CD14-positive monocyte (primary cell): ENCODE data around the gene FBXL16. TPM values are rescaled to one million over a fixed set of nuclear protein-coding genes. Genes with fewer than 3 reads are reported as not detected.

Experiments used
- DNase-seq, 3 donors: peaks; one replicate each; pipeline ENCODE4 v3.0.0-alpha.2; 2011 to 2022
- H2AFZ ChIP-seq: 2 replicates; pipeline ENCODE4 v1.6.0; 2012; ENCODE audit warnings: mild to moderate bottlenecking, low read depth, low read length, inconsistent platforms; ENCODE audit not compliant: insufficient read depth, poor library complexity, severe bottlenecking
- H3K27ac ChIP-seq, 2 donors: 1 replicate in 1 of 2; 2 replicates in 1 of 2; pipeline ENCODE4 v1.5.1; 2012 to 2013; ENCODE audit warnings: low read length in 2 of 2, control low read depth in 1 of 2, inconsistent platforms in 1 of 2, low read depth in 1 of 2, mild to moderate bottlenecking in 1 of 2
- H3K27me3 ChIP-seq, 2 donors: one replicate each; pipeline versions ENCODE4 v1.6.0 to v1.6.1; 2011 to 2013; ENCODE audit warnings: low read length in 2 of 2; ENCODE audit not compliant: control insufficient read depth in 2 of 2, insufficient read depth in 2 of 2
- H3K36me3 ChIP-seq, 2 donors: replicated peaks in 1 of 2; 1 replicate in 1 of 2; 2 replicates in 1 of 2; pipeline versions ENCODE4 v1.5.1 to v1.6.1; 2012 to 2013; ENCODE audit warnings: low read length in 2 of 2, control low read depth in 1 of 2, inconsistent platforms in 1 of 2, mild to moderate bottlenecking in 1 of 2; ENCODE audit not compliant: insufficient read depth in 2 of 2, control insufficient read depth in 1 of 2
- H3K4me1 ChIP-seq, 2 donors: 1 replicate in 1 of 2; 2 replicates in 1 of 2; pipeline versions ENCODE4 v1.5.1 to v1.6.1; 2012 to 2013; ENCODE audit warnings: low read length in 2 of 2, control low read depth in 1 of 2, inconsistent platforms in 1 of 2, mild to moderate bottlenecking in 1 of 2, moderate library complexity in 1 of 2; ENCODE audit not compliant: insufficient read depth in 2 of 2, control insufficient read depth in 1 of 2
- H3K4me2 ChIP-seq: replicated peaks from 2 replicates; pipeline ENCODE3; 2012; ENCODE audit warnings: low read length, moderate library complexity, mild to moderate bottlenecking; ENCODE audit not compliant: poor library complexity, severe bottlenecking; ENCODE audit errors: extremely low read depth
- H3K4me3 ChIP-seq, 3 experiments: fragments of 200-600 bp in 1 of 3; sonication (generic) in 1 of 3; replicated peaks in 1 of 3; 1 replicate in 2 of 3; 2 replicates in 1 of 3; pipeline ENCODE4 v1.5.1; 2011 to 2013; ENCODE audit warnings: low read length in 3 of 3, mild to moderate bottlenecking in 3 of 3, control low read depth in 2 of 3, low read depth in 2 of 3, inconsistent platforms in 1 of 3, moderate library complexity in 1 of 3
- H3K79me2 ChIP-seq: 2 replicates; pipeline ENCODE4 v1.6.0; 2012; ENCODE audit warnings: mild to moderate bottlenecking, control low read depth, inconsistent platforms, low read length, moderate library complexity; ENCODE audit not compliant: insufficient read depth
- H3K9ac ChIP-seq: 2 replicates; pipeline ENCODE4 v1.6.0; 2017; ENCODE audit warnings: low read length, mild to moderate bottlenecking; ENCODE audit not compliant: insufficient read depth, poor library complexity, severe bottlenecking
- H3K9me3 ChIP-seq, 2 donors: replicated peaks in 1 of 2; 1 replicate in 1 of 2; 2 replicates in 1 of 2; pipeline versions ENCODE4 v1.5.1 to v1.6.1; 2012 to 2013; ENCODE audit warnings: low read length in 2 of 2, control low read depth in 1 of 2; ENCODE audit not compliant: control insufficient read depth in 1 of 2, insufficient read depth in 1 of 2
- H4K20me1 ChIP-seq: 2 replicates; pipeline ENCODE4 v1.6.0; 2012; ENCODE audit warnings: mild to moderate bottlenecking, low read length, control low read depth, moderate library complexity; ENCODE audit not compliant: insufficient read depth
- H3K27ac Mint-ChIP-seq, 7 donors: one replicate each; pipeline ENCODE4 v1.8.0; 2020; ENCODE audit warnings: mild to moderate bottlenecking in 7 of 7, mixed read lengths in 7 of 7, moderate library complexity in 6 of 7, inconsistent platforms in 2 of 7
- H3K27me3 Mint-ChIP-seq, 3 donors: one replicate each; pipeline ENCODE4 v1.8.0; 2021 to 2022; ENCODE audit warnings: low read depth in 3 of 3, mild to moderate bottlenecking in 3 of 3, mixed read lengths in 3 of 3, moderate library complexity in 3 of 3, inconsistent platforms in 1 of 3
- H3K36me3 Mint-ChIP-seq, 2 donors: one replicate each; pipeline ENCODE4 v1.8.0; 2020; ENCODE audit warnings: mixed read lengths in 2 of 2, inconsistent platforms in 1 of 2, mild to moderate bottlenecking in 1 of 2
- H3K4me1 Mint-ChIP-seq: one replicate; pipeline ENCODE4 v1.8.0; 2020; ENCODE audit warnings: mild to moderate bottlenecking, mixed read lengths
- H3K4me3 Mint-ChIP-seq, 2 donors: one replicate each; pipeline ENCODE4 v1.8.0; 2020; ENCODE audit warnings: mild to moderate bottlenecking in 2 of 2, mixed read lengths in 2 of 2, moderate library complexity in 1 of 2
- H3K9me3 Mint-ChIP-seq, 7 donors: one replicate each; pipeline ENCODE4 v1.8.0; 2020 to 2022; ENCODE audit warnings: mixed read lengths in 7 of 7, mild to moderate bottlenecking in 6 of 7, moderate library complexity in 6 of 7, inconsistent platforms in 2 of 7
- WGBS: methylation state at CpG from one replicate; pipeline ENCODE4 v1.1.5; 2013; ENCODE audit warnings: missing lambda C conversion rate; ENCODE audit not compliant: insufficient coverage; 5-methylcytosine and 5-hydroxymethylcytosine counted together
- intact Hi-C, 2 donors: fragments of 100-400 bp; cut with micrococcal nuclease; formaldehyde crosslinking; loops; one replicate each; pipeline versions ENCODE4 v1.15.0 to v1.15.1; 2023
- polyA plus RNA-seq, 3 donors: library from polyadenylated mRNA; depleted of rRNA in 1 of 3; unstranded in 2 of 3; stranded (reverse) in 1 of 3; fragments of 300-500 nt in 2 of 3; fragments of >200 nt in 1 of 3; fragmentation: Illumina TruSeq in 2 of 3; gene quantifications; 1 replicate in 2 of 3; 2 replicates in 1 of 3; pipeline ENCODE4 v1.2.3, GENCODE V29; 2012 to 2021
- TF ChIP-seq, protein P1 (sequence below): fragments of 200-600 bp; IDR thresholded peaks from one replicate; pipeline ENCODE4 v1.8.0; 2022; ENCODE audit warnings: antibody characterized with exemption, mild to moderate bottlenecking

Gene FBXL16
- polyA plus RNA-seq, 3 donors = 0.28 to 1.0 (median 0.49) TPM

DNA sequence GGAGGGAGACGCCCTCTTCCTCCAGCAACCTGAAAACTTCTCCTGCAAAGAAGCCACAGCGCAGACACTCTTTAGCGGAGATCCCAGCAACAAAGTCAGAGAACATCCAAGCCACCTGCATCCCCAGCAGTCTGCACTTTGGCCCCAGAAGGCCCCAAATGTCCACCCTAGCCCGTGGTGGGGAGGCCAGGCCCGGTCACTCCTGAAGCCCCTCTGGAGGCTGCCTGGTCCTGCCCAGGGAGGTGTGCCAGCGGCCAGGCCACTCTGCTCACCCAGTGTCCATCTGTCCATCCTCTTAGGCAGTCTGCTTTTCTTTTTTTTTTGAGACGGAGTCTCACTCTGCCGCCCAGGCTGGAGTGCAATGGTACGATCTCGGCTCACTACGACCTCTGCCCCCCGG, 26.7 kb upstream of the FBXL16 start:
- H3K27me3 Mint-ChIP-seq = peaks cover 4 to 23% (median 5%) of the 10 kb centered on the region in 3 donors
- H3K4me1 Mint-ChIP-seq = peaks cover 3% of the 10 kb centered on the region
- Histone ChIP-seq H3K9me3 (no peaks in the 10 kb centered on the region), H3K27ac (no peak overlapping the region), H3K9ac (no peak overlapping the region), H3K27me3 (peaks cover 0 to 12% of the 10 kb centered on the region in 2 donors), H2AFZ (no peak overlapping the region), H3K4me3 (no peak overlapping the region), H3K36me3 (peaks cover 53 to 73% of the 10 kb centered on the region in 2 donors), H3K79me2 (no peaks in the 10 kb centered on the region), H3K4me2 (no peak overlapping the region), H4K20me1 (no peaks in the 10 kb centered on the region), H3K4me1 (peaks cover 9 to 13% of the 10 kb centered on the region in 2 donors)
- TF ChIP-seq, protein P1, sequence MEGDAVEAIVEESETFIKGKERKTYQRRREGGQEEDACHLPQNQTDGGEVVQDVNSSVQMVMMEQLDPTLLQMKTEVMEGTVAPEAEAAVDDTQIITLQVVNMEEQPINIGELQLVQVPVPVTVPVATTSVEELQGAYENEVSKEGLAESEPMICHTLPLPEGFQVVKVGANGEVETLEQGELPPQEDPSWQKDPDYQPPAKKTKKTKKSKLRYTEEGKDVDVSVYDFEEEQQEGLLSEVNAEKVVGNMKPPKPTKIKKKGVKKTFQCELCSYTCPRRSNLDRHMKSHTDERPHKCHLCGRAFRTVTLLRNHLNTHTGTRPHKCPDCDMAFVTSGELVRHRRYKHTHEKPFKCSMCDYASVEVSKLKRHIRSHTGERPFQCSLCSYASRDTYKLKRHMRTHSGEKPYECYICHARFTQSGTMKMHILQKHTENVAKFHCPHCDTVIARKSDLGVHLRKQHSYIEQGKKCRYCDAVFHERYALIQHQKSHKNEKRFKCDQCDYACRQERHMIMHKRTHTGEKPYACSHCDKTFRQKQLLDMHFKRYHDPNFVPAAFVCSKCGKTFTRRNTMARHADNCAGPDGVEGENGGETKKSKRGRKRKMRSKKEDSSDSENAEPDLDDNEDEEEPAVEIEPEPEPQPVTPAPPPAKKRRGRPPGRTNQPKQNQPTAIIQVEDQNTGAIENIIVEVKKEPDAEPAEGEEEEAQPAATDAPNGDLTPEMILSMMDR = no peak
- DNase-seq = no peak
- no peaks in the 10 kb centered on the region for H3K9me3 Mint-ChIP-seq
- no peak overlapping the region for H3K4me3 Mint-ChIP-seq
- H3K27ac Mint-ChIP-seq = no peak overlapping the region
- intact Hi-C loops = no loop called here
- 99% methylated on average over 11 of the region's 12 CpGs for WGBS
- H3K36me3 Mint-ChIP-seq = peaks cover 48 to 61% of the 10 kb centered on the region in 2 donors

DNA sequence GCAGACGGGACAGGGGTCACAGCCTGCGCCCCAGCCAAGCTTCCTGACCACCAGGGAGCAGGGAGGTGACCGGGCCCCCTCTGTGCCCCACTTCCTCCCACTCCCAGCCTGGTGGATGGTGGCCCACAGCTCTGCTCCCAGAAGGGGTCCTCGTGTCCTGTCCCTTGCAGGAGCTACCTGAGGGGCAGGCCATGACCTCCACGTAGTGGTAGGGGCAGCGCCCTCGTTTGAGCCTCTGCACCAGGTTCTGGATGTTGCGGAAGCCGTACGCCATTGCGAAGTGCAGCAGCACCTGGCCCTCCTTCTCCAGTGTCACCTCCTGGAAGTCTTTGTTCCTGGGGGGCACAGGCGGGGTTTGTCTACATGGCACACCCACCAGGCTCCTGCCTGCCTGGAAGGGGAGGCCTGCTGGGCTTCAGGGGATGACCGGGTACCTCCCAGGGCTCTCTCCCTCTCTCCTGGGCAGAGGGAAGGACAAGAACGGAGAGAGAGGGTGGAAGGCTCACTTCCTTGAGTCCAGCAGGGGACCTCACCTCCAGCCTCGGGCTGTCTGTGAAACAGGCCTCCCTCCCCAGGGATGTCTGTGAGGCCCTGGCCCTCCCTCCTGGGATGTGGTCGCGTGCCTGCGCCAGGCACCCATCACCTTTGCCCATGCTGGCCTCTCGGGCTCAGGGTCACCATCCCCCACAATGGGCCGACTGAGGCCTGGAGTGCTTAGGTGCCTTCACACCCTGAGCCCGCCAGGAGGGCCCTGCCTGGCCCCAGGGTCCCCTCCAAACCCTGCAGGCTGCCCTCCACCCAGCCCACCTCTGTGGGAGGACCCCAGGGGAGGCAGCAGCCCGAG, 25.3 kb upstream of the FBXL16 start:
- H3K4me1 ChIP-seq = peaks cover 16 to 26% of the 10 kb centered on the region in 2 donors
- H2AFZ ChIP-seq = no peak overlapping the region
- H3K27me3 ChIP-seq = peaks cover 3 to 24% of the 10 kb centered on the region in 2 donors
- no peak for DNase-seq
- H3K4me1 Mint-ChIP-seq = peaks cover 7% of the 10 kb centered on the region
- no peak overlapping the region for H3K27ac Mint-ChIP-seq
- H3K4me3 ChIP-seq = no peak overlapping the region
- H3K36me3 Mint-ChIP-seq = peaks cover 34 to 46% of the 10 kb centered on the region in 2 donors
- intact Hi-C loops = no loop called here
- no peak overlapping the region for H3K4me2 ChIP-seq
- 88% methylated on average over 19 of the region's 22 CpGs for WGBS
- H3K27me3 Mint-ChIP-seq = peaks cover 8 to 36% (median 12%) of the 10 kb centered on the region in 3 donors
- H4K20me1 ChIP-seq = no peaks in the 10 kb centered on the region
- H3K9me3 Mint-ChIP-seq = no peaks in the 10 kb centered on the region
- H3K9ac ChIP-seq = no peak overlapping the region
- TF ChIP-seq, protein P1 = no peak
- no peaks in the 10 kb centered on the region for H3K79me2 ChIP-seq
- no peak overlapping the region for H3K4me3 Mint-ChIP-seq
- no peak overlapping the region for H3K27ac ChIP-seq
- H3K36me3 ChIP-seq = peaks cover 39 to 58% of the 10 kb centered on the region in 2 donors
- H3K9me3 ChIP-seq = no peaks in the 10 kb centered on the region
